Rectal smooth muscle tissue (tissue), 1 donor: ENCODE measurements around the gene P2RX7.

Source experiments
- H3K27ac ChIP-seq: one replicate; pipeline ENCODE4 v1.7.0; 2013; ENCODE audit warnings: low read depth, low read length, inconsistent platforms
- H3K27me3 ChIP-seq: one replicate; pipeline ENCODE4 v1.7.0; 2013; ENCODE audit warnings: low read length; ENCODE audit not compliant: control insufficient read depth, insufficient read depth
- H3K36me3 ChIP-seq: one replicate; pipeline ENCODE4 v1.7.0; 2013; ENCODE audit warnings: low read length; ENCODE audit not compliant: control insufficient read depth, insufficient read depth
- H3K4me1 ChIP-seq: one replicate; pipeline ENCODE4 v1.7.0; 2013; ENCODE audit warnings: low read length; ENCODE audit not compliant: control insufficient read depth, insufficient read depth
- H3K4me3 ChIP-seq: one replicate; pipeline ENCODE4 v1.7.0; 2013; ENCODE audit warnings: low read length
- H3K9ac ChIP-seq: one replicate; pipeline ENCODE4 v1.7.0; 2013; ENCODE audit warnings: low read length

Gene P2RX7

DNA sequence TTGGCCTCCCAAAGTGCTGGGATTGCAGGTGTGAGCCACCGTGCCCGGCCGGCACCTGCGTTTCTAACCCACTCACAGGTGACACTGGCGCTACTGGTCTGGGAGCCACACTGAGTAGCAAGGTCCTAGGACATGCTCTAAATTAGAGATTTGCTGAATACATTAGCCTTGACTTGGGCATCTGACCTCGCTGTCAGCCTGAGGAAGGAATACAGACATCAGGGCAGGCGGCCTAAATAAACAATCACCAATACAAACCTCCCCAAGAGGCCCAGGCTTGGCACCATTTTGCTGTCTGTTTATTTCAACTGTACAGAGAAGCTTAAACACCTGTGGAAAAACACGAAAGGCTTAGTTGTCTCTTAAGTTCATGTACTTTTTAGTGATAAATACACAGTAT lies 104.7 kb downstream of the P2RX7 start:
- H3K36me3 ChIP-seq, result peaks cover 11% of the 10 kb centered on the region
- peak overlapping the region; percentile 32 for H3K27ac ChIP-seq
- no peak overlapping the region for H3K4me3 ChIP-seq
- no peaks in the 10 kb centered on the region for H3K27me3 ChIP-seq
- peaks cover 20% of the 10 kb centered on the region for H3K4me1 ChIP-seq
- H3K9ac ChIP-seq, result no peak overlapping the region
